ENCODE data around the gene NABP2. TPM values are rescaled to one million over a fixed set of nuclear protein-coding genes. Genes with fewer than 3 reads are reported as not detected.

NABP2 gene
- total and polyA plus RNA-seq, 2 donors (not counting 3 experiments of a cell fraction or from before 2014, with no cell fraction given) = 42.4 to 59.7 TPM

- TF ChIP-seq FOS (IDR thresholded peaks at IDR 0.05; ENCODE audit: borderline replicate concordance, insufficient read depth, low read length) (no peak), GATA2 (IDR thresholded peaks at IDR 0.05; ENCODE audit: insufficient read depth, insufficient read length, low read depth, low read length) (no peak), EZH2 (IDR thresholded peaks at IDR 0.05; ENCODE audit: borderline replicate concordance, low read depth, low read length, severe bottlenecking) (no peak), POLR2A (IDR thresholded peaks at IDR 0.05; ENCODE audit: low read depth, low read length) (no peak), MAX (IDR thresholded peaks at IDR 0.05; ENCODE audit: insufficient read depth, insufficient read length) (no peak), CTCF (IDR thresholded peaks at IDR 0.05; ENCODE audit: extremely low read depth in 1 of 2, insufficient read depth in 1 of 2, low read depth in 1 of 2, low read length in 2 of 2) (no peak), MYC (IDR thresholded peaks at IDR 0.05; ENCODE audit: low read depth, low read length) (no peak), POLR2AphosphoS5 (IDR thresholded peaks at IDR 0.05; ENCODE audit: insufficient read depth, low read depth, low read length) (no peak), JUN (IDR thresholded peaks at IDR 0.05; ENCODE audit: borderline replicate concordance, insufficient read depth, insufficient read length, low read depth) (no peak)
- H3K36me3 ChIP-seq (ENCODE audit: control insufficient read depth in 2 of 2, extremely low read depth in 1 of 2, insufficient read depth in 2 of 2, low read length in 2 of 2) = no peaks in the 10 kb centered on the region
- H3K27me3 ChIP-seq (ENCODE audit: control insufficient read depth in 2 of 2, insufficient read depth in 2 of 2, low read length in 2 of 2) = no peaks in the 10 kb centered on the region
- peak overlapping the region; percentile 48 for H3K4me2 ChIP-seq (ENCODE audit: insufficient read depth, low read length)
- CTCF ChIA-PET = interaction anchor here (0.7 to 4.5 kb wide), 4 partner anchors 10 to 59 kb away, joined by 3 to 42 read pairs (median 11); partner anchors contain the start of genes ANKRD52, RNF41 and SMARCC2
- dilution Hi-C loops (cut with MboI; ENCODE audit: extremely low pct_ligation_motif_present, low sequenced_read_pairs) (no loop called here), intact Hi-C loops (cut with micrococcal nuclease) (loop anchor here (1.0 kb wide), 2 partner anchors 7 to 101 kb away; partner anchors contain the start of gene CS)
- peak overlapping the region; percentile 59 for H3K9ac ChIP-seq (replicated peaks; ENCODE audit: extremely low read depth, insufficient read depth, low read length)
- H3K4me1 ChIP-seq (ENCODE audit: control insufficient read depth, extremely low read depth, insufficient read depth, low read length) = peaks cover 32% of the 10 kb centered on the region
- no peak for FAIRE-seq
- no peaks in the 10 kb centered on the region for H3K9me3 ChIP-seq (replicated peaks; ENCODE audit: control insufficient read depth, insufficient read depth, low read length)
- peak; percentile 69 for DNase-seq (ENCODE audit: low read depth, low spot score)
- H4K20me1 ChIP-seq (replicated peaks; ENCODE audit: control insufficient read depth, extremely low read depth, insufficient read depth, low read length) = no peaks in the 10 kb centered on the region
- TSS peak; percentile 49 for BruUV-seq (replicated peaks)
- H2AFZ ChIP-seq (ENCODE audit: low read depth, low read length) = no peak overlapping the region
- no peak overlapping the region for H3K4me3 ChIP-seq (replicated peaks in 1 of 3; ENCODE audit: insufficient read depth in 1 of 3, low read depth in 1 of 3, low read length in 3 of 3)
- H3K9me1 ChIP-seq (replicated peaks; ENCODE audit: control insufficient read depth, extremely low read depth, insufficient read depth, low read length) = no peaks in the 10 kb centered on the region
- POLR2A ChIA-PET = interaction anchor here (0.8 to 4.5 kb wide), 2 partner anchors 23 to 38 kb away, joined by 6 to 37 read pairs; partner anchors contain the start of gene RNF41
- peak overlapping the region; percentile 97 for H3K27ac ChIP-seq (ENCODE audit: insufficient read depth, low read depth, low read length)
- no peaks in the 10 kb centered on the region for H3K79me2 ChIP-seq (ENCODE audit: control insufficient read depth, insufficient read depth, low read length)
Observed at GRCh38 chr12:56198836-56199235, 25.3 kb upstream of the NABP2 start.

Measured in endothelial cell of umbilical vein (primary cell).